ENCODE results near the gene MRPL46.

MRPL46 gene

GRCh38 chr15:88487178-88487795 is 20.1 kb upstream of the MRPL46 start:
- DNase-seq (ENCODE audit: low read depth): no peak
- no peak overlapping the region for H3K4me3 ChIP-seq (ENCODE audit: low read depth, low read length)
- TF ChIP-seq CTCF (IDR thresholded peaks at IDR 0.05; ENCODE audit: low read depth, low read length): no peak
- TF ChIP-seq POLR2A (IDR thresholded peaks at IDR 0.05; ENCODE audit: extremely low read depth, insufficient read length): no peak
- no peak for TF ChIP-seq MYC (IDR thresholded peaks at IDR 0.05; ENCODE audit: low read depth, low read length)
- TF ChIP-seq MAX (IDR thresholded peaks at IDR 0.05; ENCODE audit: low read depth, low read length): no peak

DNA sequence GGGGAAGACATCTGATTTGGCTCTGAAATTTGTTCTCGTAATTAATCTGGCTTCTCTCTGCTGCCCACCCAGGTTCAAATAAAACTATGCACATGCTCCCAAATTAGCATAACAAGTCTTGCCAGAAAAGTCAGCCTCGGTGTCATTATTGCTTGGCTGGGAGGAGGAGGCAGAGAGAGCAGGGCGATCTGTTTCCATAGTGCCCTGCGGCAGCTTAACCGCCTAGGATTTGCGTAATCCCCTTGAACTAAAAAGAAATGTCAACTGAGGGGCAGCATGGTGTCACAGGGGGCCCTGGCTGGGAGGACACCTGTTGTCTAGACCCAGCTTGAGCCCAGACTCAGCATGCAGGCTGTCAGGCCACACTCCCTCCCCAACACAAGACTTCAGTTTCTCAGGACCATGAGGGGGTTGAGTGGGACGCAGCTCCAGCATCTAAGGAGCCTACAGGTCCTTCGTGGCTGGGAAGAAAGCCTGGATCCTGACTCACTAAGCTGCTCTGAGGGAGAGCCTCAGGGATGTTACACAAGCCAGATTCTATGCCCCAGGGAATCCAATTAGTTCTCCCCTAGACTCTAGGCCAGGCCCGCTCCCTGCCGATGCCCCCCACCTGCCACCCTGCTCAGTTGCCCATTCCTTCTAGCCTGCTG is 17.6 kb upstream of the MRPL46 start:
- TF ChIP-seq CTCF (IDR thresholded peaks at IDR 0.05; ENCODE audit: low read depth, low read length) (no peak), MYC (IDR thresholded peaks at IDR 0.05; ENCODE audit: low read depth, low read length) (no peak), POLR2A (IDR thresholded peaks at IDR 0.05; ENCODE audit: extremely low read depth, insufficient read length) (no peak), MAX (IDR thresholded peaks at IDR 0.05; ENCODE audit: low read depth, low read length) (no peak)
- H3K4me3 ChIP-seq (ENCODE audit: low read depth, low read length): no peak overlapping the region
- peak; percentile 80 for DNase-seq (ENCODE audit: low read depth)

DNA sequence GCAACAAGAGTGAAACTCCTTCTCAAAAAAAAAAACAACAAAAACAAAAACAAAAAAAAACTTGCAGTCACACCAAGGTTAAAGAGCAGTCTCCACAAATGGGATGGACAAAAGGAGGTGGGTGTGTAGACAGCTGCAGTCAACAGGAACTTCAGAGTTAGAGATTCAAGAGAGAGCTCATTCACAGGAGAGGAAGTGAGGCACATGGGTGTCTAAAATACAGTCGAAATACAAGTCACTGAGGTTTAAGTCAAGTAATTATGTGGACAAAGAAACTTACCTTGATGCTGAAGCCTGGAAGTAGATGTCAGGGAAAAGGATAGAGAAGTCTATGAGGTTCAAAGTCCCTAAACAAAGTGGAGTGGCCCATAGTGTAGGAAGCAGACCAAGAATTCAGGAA is 15.1 kb upstream of the MRPL46 start:
- TF ChIP-seq MYC (IDR thresholded peaks at IDR 0.05; ENCODE audit: low read depth, low read length): no peak
- no peak for TF ChIP-seq MAX (IDR thresholded peaks at IDR 0.05; ENCODE audit: low read depth, low read length)
- no peak for TF ChIP-seq POLR2A (IDR thresholded peaks at IDR 0.05; ENCODE audit: extremely low read depth, insufficient read length)
- TF ChIP-seq CTCF (IDR thresholded peaks at IDR 0.05; ENCODE audit: low read depth, low read length): no peak
- H3K4me3 ChIP-seq (ENCODE audit: low read depth, low read length): no peak overlapping the region
- no peak for DNase-seq (ENCODE audit: low read depth)

DNA sequence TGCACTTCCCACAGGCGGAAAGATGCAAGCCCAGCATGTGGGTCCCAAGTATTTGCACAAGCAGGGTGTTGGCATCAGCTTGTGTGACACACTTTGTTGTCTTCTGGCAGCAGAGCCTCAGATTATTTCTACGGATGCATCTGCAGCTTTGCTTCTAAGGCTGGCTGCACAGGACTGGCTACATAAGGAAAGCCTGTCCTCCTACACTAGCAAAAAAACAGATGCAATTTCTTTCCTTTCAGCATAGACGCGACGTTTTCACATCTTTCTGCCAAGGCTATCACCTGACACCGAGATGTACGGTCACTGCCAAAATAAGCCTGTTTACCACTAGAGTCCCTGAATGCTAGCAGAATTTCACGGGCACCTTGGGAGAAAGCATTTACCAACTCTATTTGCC is 13.8 kb upstream of the MRPL46 start:
- no peak for TF ChIP-seq MAX (IDR thresholded peaks at IDR 0.05; ENCODE audit: low read depth, low read length)
- no peak for TF ChIP-seq POLR2A (IDR thresholded peaks at IDR 0.05; ENCODE audit: extremely low read depth, insufficient read length)
- no peak for TF ChIP-seq MYC (IDR thresholded peaks at IDR 0.05; ENCODE audit: low read depth, low read length)
- TF ChIP-seq CTCF (IDR thresholded peaks at IDR 0.05; ENCODE audit: low read depth, low read length): no peak
- no peak overlapping the region for H3K4me3 ChIP-seq (ENCODE audit: low read depth, low read length)
- no peak for DNase-seq (ENCODE audit: low read depth)

DNA sequence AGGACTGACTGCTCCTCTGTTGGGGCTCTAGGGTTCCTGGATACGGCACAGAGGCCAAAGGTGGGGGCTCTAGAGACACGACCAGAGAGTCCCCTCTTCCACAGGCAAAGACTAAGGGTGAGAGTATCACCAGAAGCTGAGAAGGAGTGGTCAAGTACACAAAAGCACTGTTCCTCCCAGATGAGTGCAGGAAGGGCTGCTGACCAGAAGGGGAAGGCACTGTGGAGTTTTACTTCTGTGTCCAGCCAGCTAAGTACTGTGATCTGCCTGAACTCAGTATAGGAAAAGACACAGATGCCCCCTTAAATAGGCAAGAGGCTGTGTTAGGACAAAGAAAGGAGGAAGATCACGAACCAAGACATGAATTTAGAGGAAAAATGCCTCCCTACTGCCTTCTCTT is 12.0 kb upstream of the MRPL46 start:
- TF ChIP-seq MAX (IDR thresholded peaks at IDR 0.05; ENCODE audit: low read depth, low read length) (no peak), MYC (IDR thresholded peaks at IDR 0.05; ENCODE audit: low read depth, low read length) (no peak), CTCF (IDR thresholded peaks at IDR 0.05; ENCODE audit: low read depth, low read length) (no peak), POLR2A (IDR thresholded peaks at IDR 0.05; ENCODE audit: extremely low read depth, insufficient read length) (no peak)
- no peak for DNase-seq (ENCODE audit: low read depth)
- H3K4me3 ChIP-seq (ENCODE audit: low read depth, low read length): no peak overlapping the region

Measured in NB4 (cell line).